Gastroesophageal sphincter (tissue), 4 donors: ENCODE results near the gene CERK. TPM values are rescaled to one million over a fixed set of nuclear protein-coding genes. Genes with fewer than 3 reads are reported as not detected.

Experiments used
- ATAC-seq: fragments of 150-250 bp; one replicate; pipeline ENCODE4 v1.9.1; 2016; ENCODE audit warnings: mild to moderate bottlenecking, moderate library complexity
- H3K27ac ChIP-seq, 4 donors: fragments of 200-600 bp; sonication (generic) in 3 of 4; 1 replicate in 3 of 4; 2 replicates in 1 of 4; pipeline ENCODE4 v1.5.1; 2016 to 2019
- H3K27me3 ChIP-seq: fragments of 200-600 bp; sonication (generic); one replicate; pipeline ENCODE4 v1.5.1; 2019
- H3K36me3 ChIP-seq, 2 donors: fragments of 200-600 bp; sonication (generic); one replicate each; pipeline ENCODE4 v1.5.1; 2019; ENCODE audit warnings: control low read depth in 1 of 2
- H3K4me1 ChIP-seq, 3 donors: fragments of 200-600 bp; sonication (generic); 1 replicate in 2 of 3; 2 replicates in 1 of 3; pipeline ENCODE4 v1.5.1; 2016 to 2019; ENCODE audit warnings: control low read depth in 2 of 3
- H3K4me3 ChIP-seq, 2 donors: fragments of 200-600 bp; sonication (generic); one replicate each; pipeline ENCODE4 v1.5.1; 2019; ENCODE audit warnings: mild to moderate bottlenecking in 1 of 2, moderate library complexity in 1 of 2
- H3K9me3 ChIP-seq, 3 donors: fragments of 200-600 bp; sonication (generic); one replicate each; pipeline ENCODE4 v1.5.1; 2017 to 2019; ENCODE audit warnings: control low read depth in 2 of 3
- EP300 ChIP-seq: sonication (generic); formaldehyde crosslinking; IDR thresholded peaks from one replicate; pipeline ENCODE4 v1.6.1; 2017; ENCODE audit warnings: antibody characterized with exemption, mild to moderate bottlenecking
- POLR2A ChIP-seq, 2 donors: fragments of 450-650 bp; IDR thresholded peaks; one replicate each; pipeline ENCODE4 v1.6.1; 2017; ENCODE audit warnings: antibody characterized with exemption in 2 of 2, mild to moderate bottlenecking in 2 of 2, moderate library complexity in 1 of 2
- POLR2AphosphoS5 ChIP-seq: sonication (generic); formaldehyde crosslinking; IDR thresholded peaks from one replicate; pipeline ENCODE4 v1.6.1; 2017; ENCODE audit warnings: antibody characterized with exemption
- WGBS, 2 donors: methylation state at CpG; one replicate each; pipeline ENCODE4 v1.1.5; 2018; ENCODE audit warnings: low coverage in 1 of 2; 5-methylcytosine and 5-hydroxymethylcytosine counted together
- total RNA-seq, 4 donors: library from RNA; depleted of rRNA; stranded (reverse); fragments of >200 nt; gene quantifications; one replicate each; pipeline ENCODE4 v1.1.0, GENCODE V29; 2016
- TF ChIP-seq, protein P1 (sequence below), 4 experiments: fragments of 200-600 bp in 2 of 4; fragments of 450-650 bp in 2 of 4; sonication (generic) in 1 of 4; IDR thresholded peaks; one replicate each; pipeline ENCODE4 v1.5.1; 2017 to 2019; ENCODE audit warnings: antibody characterized with exemption in 4 of 4, mild to moderate bottlenecking in 2 of 4, moderate library complexity in 2 of 4

The CERK gene
- total RNA-seq, 4 donors from 2014 or later: 44.6 to 55.9 (median 45.6) TPM

DNA sequence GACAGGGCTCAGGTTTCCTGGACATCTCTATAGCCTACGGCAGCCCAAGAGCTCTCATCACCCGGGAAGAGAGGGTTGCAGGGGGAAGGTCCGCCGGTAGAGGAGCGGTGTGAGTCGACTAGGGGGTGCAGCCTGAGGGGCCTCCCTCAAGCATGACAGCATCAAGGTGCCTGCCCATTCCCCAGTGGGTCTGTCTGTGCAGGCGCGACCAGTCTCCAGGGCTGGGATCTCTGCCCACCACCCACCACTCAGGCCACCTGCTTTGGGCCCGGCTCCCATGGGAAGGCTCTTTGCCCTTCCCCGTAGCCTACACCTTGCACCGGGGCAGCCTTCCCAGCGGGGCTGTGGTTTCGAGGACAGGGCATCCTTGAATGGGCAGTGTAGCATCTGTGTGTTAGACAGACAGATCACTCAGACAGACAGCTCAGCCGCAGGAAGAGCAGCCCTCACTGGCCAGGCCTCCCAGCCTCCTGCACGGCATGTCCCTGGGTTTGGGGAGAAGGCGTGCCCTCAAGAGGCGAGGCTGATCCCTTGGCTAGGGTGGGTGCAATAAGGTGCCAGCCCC is 29.2 kb downstream of the CERK start:
- ATAC-seq: no peak
- Histone ChIP-seq H3K4me3 (no peak overlapping the region), H3K27me3 (no peaks in the 10 kb centered on the region), H3K36me3 (peaks cover 0 to 89% of the 10 kb centered on the region in 2 donors), H3K9me3 (no peaks in the 10 kb centered on the region), H3K27ac (no peak overlapping the region), H3K4me1 (peaks cover 0 to 4% (median 2%) of the 10 kb centered on the region in 3 donors)
- WGBS, 2 donors: 93% methylated on average over 6 of the region's 17 CpGs; no CpG with 5 or more reads in 1 of the 2 donors
- TF ChIP-seq POLR2A (IDR thresholded peaks at IDR 0.05) (no peak), POLR2AphosphoS5 (no peak), EP300 (no peak)
- TF ChIP-seq, protein P1, sequence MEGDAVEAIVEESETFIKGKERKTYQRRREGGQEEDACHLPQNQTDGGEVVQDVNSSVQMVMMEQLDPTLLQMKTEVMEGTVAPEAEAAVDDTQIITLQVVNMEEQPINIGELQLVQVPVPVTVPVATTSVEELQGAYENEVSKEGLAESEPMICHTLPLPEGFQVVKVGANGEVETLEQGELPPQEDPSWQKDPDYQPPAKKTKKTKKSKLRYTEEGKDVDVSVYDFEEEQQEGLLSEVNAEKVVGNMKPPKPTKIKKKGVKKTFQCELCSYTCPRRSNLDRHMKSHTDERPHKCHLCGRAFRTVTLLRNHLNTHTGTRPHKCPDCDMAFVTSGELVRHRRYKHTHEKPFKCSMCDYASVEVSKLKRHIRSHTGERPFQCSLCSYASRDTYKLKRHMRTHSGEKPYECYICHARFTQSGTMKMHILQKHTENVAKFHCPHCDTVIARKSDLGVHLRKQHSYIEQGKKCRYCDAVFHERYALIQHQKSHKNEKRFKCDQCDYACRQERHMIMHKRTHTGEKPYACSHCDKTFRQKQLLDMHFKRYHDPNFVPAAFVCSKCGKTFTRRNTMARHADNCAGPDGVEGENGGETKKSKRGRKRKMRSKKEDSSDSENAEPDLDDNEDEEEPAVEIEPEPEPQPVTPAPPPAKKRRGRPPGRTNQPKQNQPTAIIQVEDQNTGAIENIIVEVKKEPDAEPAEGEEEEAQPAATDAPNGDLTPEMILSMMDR (IDR thresholded peaks at IDR 0.05): no peak

DNA sequence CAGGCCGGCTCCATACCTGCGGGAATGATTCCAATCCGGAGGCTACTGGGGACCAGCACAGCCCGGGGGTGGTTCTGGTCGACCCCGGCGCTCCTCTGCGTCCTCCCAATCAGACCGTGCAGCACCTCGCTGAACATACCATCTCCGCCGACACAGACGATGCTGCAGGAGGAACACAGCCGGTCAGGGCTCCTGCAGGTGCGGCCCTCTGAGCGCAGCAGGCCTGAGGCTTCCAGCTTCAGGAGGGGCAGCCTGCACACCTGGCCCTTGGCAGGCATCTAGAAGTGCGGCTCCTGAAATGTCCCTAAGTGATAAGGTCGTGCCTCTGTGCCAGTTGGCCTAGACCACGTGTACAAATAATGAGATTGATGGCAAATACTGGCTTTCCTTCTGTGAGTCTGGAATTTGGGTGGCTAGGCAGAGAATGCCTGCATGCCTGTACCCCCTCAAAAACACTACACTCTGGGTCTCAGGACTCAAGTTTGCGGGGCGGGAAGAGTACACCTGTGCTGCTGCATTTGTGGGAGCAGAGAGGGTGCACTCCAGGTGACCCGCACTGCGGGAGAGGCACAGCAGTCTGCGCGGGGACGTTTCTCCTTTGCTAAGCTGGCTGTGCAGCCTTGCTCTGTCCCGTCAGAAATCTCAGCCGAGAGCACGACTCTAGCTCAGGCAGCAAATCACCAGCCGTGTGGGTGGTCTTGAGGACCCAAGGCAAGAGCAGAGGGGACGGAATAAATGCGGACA is 30.1 kb downstream of the CERK start:
- no peaks in the 10 kb centered on the region for H3K9me3 ChIP-seq
- no peak for ATAC-seq
- no peak overlapping the region for H3K27ac ChIP-seq
- peaks cover 0 to 96% of the 10 kb centered on the region in 2 donors for H3K36me3 ChIP-seq
- no peak overlapping the region for H3K4me3 ChIP-seq
- H3K27me3 ChIP-seq: no peaks in the 10 kb centered on the region
- 89% methylated on average over 15 of the region's 32 CpGs; no CpG with 5 or more reads in 1 of the 2 donors for WGBS, 2 donors
- no peak for TF ChIP-seq EP300
- TF ChIP-seq, protein P1 (IDR thresholded peaks at IDR 0.05): no peak
- no peak for TF ChIP-seq POLR2AphosphoS5
- TF ChIP-seq POLR2A (IDR thresholded peaks at IDR 0.05): no peak
- no peaks in the 10 kb centered on the region for H3K4me1 ChIP-seq

DNA sequence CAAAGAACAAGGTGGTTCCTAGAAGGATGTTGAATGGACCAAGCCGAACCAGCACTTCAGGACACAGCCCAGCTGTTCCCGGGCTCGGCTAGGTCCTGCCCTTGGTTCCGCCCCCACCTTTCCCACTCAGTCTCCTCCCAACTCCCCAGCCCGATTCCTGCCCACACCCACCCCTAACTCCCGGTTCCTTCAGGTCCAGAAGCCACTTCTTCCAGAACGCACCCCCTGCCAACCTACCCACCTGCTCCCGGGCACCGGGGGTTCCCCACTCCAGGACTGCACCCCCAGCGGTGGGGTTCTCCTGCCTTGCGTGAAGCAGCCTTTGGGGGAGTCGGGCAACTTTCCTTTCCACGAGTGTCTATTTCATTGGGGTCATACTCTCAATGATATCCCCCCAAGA is 30.7 kb downstream of the CERK start:
- 83 to 100% methylated on average over 1 to 7 of the region's 13 CpGs for WGBS, 2 donors
- peaks cover 0 to 100% of the 10 kb centered on the region in 2 donors for H3K36me3 ChIP-seq
- TF ChIP-seq POLR2AphosphoS5: no peak
- no peak for ATAC-seq
- no peak overlapping the region for H3K4me3 ChIP-seq
- H3K4me1 ChIP-seq: no peaks in the 10 kb centered on the region
- no peaks in the 10 kb centered on the region for H3K9me3 ChIP-seq
- no peak overlapping the region for H3K27ac ChIP-seq
- no peaks in the 10 kb centered on the region for H3K27me3 ChIP-seq

DNA sequence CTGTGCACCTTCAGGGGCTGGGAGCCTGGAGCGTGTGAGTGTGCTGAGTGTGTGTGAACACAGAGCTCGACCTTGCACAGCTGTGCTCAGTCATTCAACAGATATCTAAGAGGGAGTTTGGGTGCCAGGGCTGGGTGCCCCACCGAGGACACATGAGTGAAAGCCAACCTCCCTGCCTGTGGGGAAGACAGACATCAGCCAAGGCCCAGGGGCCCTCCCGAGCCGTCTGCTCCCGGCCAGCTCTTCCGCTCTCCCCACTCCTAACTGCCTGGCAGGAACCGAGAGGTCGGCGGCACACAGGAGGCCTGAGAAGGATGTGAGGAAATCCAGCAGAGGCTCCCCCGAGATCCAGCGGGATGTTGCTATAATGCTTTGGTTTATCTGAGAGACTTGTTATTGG is 32.0 kb downstream of the CERK start:
- Histone ChIP-seq H3K27ac (no peak overlapping the region), H3K9me3 (no peaks in the 10 kb centered on the region), H3K36me3 (peaks cover 0 to 100% of the 10 kb centered on the region in 2 donors), H3K27me3 (no peaks in the 10 kb centered on the region), H3K4me1 (no peaks in the 10 kb centered on the region), H3K4me3 (no peak overlapping the region)
- WGBS, 2 donors: 92% methylated on average over 2 of the region's 12 CpGs; no CpG with 5 or more reads in 1 of the 2 donors
- TF ChIP-seq POLR2AphosphoS5 (no peak), POLR2A (IDR thresholded peaks at IDR 0.05) (no peak), EP300 (no peak)
- TF ChIP-seq, protein P1 (IDR thresholded peaks at IDR 0.05): no peak
- ATAC-seq: no peak

DNA sequence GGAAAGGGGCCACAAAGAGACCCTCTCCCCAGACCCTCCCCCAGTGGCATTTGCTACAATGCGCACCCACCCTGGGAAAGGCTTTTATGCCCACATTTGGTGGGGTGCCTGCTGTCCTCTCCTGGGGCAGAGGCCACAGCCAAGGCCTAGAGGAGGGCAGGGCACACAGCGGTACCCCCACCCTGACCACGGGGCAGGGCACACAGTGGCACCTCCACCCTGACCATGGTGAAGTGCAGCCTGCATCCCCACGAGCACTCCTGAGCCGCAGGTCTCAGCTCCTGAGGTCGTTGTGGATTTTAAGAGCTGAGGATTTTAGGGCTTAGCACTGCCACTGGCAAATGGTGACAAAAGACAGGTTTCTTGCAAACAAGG is 34.1 kb downstream of the CERK start:
- no peaks in the 10 kb centered on the region for H3K27me3 ChIP-seq
- H3K27ac ChIP-seq: no peak overlapping the region
- WGBS, 2 donors: no CpG with 5 or more reads among the region's 6 CpGs
- H3K9me3 ChIP-seq: no peaks in the 10 kb centered on the region
- no peak for ATAC-seq
- no peaks in the 10 kb centered on the region for H3K4me1 ChIP-seq
- no peak overlapping the region for H3K4me3 ChIP-seq
- peaks cover 0 to 100% of the 10 kb centered on the region in 2 donors for H3K36me3 ChIP-seq
- no peak for TF ChIP-seq POLR2AphosphoS5
- no peak for TF ChIP-seq EP300
- no peak for TF ChIP-seq POLR2A (IDR thresholded peaks at IDR 0.05)
- TF ChIP-seq, protein P1 (IDR thresholded peaks at IDR 0.05): no peak
